HL-60 (cell line): ENCODE measurements around the gene SIL1.

Experiments used
- DNase-seq, 2 experiments: peaks; one replicate each; pipeline ENCODE4 v3.0.0-alpha.2; 2010 to 2020; ENCODE audit warnings: low read depth in 1 of 2, low spot score in 1 of 2
- H3K27ac ChIP-seq: fragments of 250-450 bp; sonication (Bioruptor Pico); replicated peaks from 2 replicates; pipeline ENCODE4 v1.5.1; 2020; ENCODE audit warnings: mild to moderate bottlenecking, moderate library complexity
- H3K27me3 ChIP-seq: fragments of 250-450 bp; sonication (Bioruptor Pico); 2 replicates; pipeline ENCODE4 v1.5.1; 2021; ENCODE audit warnings: mild to moderate bottlenecking, moderate library complexity; ENCODE audit not compliant: insufficient read depth, poor library complexity, severe bottlenecking
- H3K4me3 ChIP-seq: replicated peaks from 2 replicates; pipeline ENCODE4 v1.5.1; 2011; ENCODE audit warnings: mild to moderate bottlenecking, control low read depth, low read length; ENCODE audit not compliant: insufficient read depth
- GABPA ChIP-seq: IDR thresholded peaks from 2 replicates; pipeline ENCODE4 v1.6.1; 2012; ENCODE audit warnings: low read depth
- POLR2AphosphoS5 ChIP-seq: IDR thresholded peaks from 2 replicates; pipeline ENCODE4 v1.6.1; 2012; ENCODE audit warnings: low read depth
- REST ChIP-seq: IDR thresholded peaks from 2 replicates; pipeline ENCODE4 v1.6.1; 2012; ENCODE audit warnings: low read depth; ENCODE audit not compliant: insufficient replicate concordance
- SPI1 ChIP-seq: IDR thresholded peaks from 2 replicates; pipeline ENCODE4 v1.6.1; 2012; ENCODE audit warnings: low read depth, mild to moderate bottlenecking, borderline replicate concordance
- TF ChIP-seq, protein P1 (sequence below): IDR thresholded peaks from one replicate; pipeline ENCODE4 v1.5.1; 2011; ENCODE audit warnings: low read length, control low read depth, inconsistent platforms; ENCODE audit not compliant: insufficient read depth

SIL1 gene

GRCh38 chr5:139205586-139205985 is 7.4 kb upstream of the SIL1 start:
- Histone ChIP-seq H3K27ac (no peak overlapping the region), H3K27me3 (no peaks in the 10 kb centered on the region), H3K4me3 (no peak overlapping the region)
- TF ChIP-seq POLR2AphosphoS5 (no peak), REST (no peak), GABPA (no peak), SPI1 (no peak)
- TF ChIP-seq, protein P1, sequence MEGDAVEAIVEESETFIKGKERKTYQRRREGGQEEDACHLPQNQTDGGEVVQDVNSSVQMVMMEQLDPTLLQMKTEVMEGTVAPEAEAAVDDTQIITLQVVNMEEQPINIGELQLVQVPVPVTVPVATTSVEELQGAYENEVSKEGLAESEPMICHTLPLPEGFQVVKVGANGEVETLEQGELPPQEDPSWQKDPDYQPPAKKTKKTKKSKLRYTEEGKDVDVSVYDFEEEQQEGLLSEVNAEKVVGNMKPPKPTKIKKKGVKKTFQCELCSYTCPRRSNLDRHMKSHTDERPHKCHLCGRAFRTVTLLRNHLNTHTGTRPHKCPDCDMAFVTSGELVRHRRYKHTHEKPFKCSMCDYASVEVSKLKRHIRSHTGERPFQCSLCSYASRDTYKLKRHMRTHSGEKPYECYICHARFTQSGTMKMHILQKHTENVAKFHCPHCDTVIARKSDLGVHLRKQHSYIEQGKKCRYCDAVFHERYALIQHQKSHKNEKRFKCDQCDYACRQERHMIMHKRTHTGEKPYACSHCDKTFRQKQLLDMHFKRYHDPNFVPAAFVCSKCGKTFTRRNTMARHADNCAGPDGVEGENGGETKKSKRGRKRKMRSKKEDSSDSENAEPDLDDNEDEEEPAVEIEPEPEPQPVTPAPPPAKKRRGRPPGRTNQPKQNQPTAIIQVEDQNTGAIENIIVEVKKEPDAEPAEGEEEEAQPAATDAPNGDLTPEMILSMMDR: no peak
- no peak for DNase-seq

DNA sequence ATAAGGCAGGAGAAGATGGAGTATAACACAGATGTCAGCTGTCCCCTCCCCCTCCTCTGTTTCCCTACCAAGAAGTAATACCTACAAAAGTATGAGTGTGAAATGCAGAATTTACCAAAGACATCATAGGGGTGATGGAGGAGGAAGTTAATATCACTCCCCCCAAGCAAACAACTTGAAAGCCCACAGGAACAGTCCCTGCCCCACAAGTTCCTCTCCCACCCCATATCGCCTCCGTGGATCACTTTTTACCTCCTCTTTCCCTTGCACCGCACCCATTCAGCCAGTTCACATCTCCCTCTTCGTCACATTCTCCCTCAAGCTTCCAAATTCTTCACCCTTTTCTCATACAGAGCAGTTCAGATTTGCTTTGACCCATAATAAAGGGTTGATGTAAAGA is 7.0 kb upstream of the SIL1 start:
- TF ChIP-seq GABPA (no peak), SPI1 (no peak), REST (no peak), POLR2AphosphoS5 (no peak)
- TF ChIP-seq, protein P1: no peak
- Histone ChIP-seq H3K4me3 (no peak overlapping the region), H3K27me3 (no peaks in the 10 kb centered on the region), H3K27ac (no peak overlapping the region)
- DNase-seq: no peak

DNA sequence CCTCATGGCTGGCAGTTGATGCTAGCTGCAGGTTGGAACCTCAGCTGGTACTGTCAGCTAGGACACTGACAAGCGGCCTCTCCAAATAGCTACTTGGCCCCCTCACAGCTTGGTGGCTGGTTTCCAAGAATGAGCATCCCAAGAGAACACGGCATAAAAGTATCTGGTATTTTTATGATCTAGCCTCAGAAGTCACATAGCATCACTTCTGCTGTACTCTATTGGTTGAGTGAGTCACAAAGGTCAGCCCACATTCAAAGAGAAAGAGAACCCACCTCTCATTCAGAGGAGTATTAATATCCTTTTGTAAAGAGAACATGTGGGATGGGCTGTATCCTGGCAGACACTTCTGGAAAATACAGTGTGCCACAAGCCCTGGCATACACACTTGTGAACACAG is 6.0 kb upstream of the SIL1 start:
- Histone ChIP-seq H3K4me3 (no peak overlapping the region), H3K27ac (no peak overlapping the region), H3K27me3 (no peaks in the 10 kb centered on the region)
- DNase-seq: no peak
- TF ChIP-seq, protein P1: no peak
- no peak for TF ChIP-seq POLR2AphosphoS5
- TF ChIP-seq GABPA: no peak
- TF ChIP-seq SPI1: no peak
- no peak for TF ChIP-seq REST
